Tibial artery (tissue), 4 donors: ENCODE measurements around the gene GORASP2.

Experiments used
- DNase-seq, 2 donors: peaks; one replicate each; pipeline ENCODE4 v3.0.0-alpha.2; 2019
- H3K27ac ChIP-seq, 2 donors: fragments of 200-600 bp; sonication (generic) in 1 of 2; 1 replicate in 1 of 2; 2 replicates in 1 of 2; pipeline ENCODE4 v1.5.1; 2018 to 2019; ENCODE audit warnings: mild to moderate bottlenecking in 1 of 2
- H3K27me3 ChIP-seq, 2 donors: fragments of 200-600 bp; sonication (generic) in 1 of 2; one replicate each; pipeline versions ENCODE4 v1.5.1 to v1.6.0; 2016 to 2019
- H3K36me3 ChIP-seq, 3 donors: fragments of 200-600 bp; sonication (generic) in 2 of 3; one replicate each; pipeline ENCODE4 v1.5.1; 2016 to 2019; ENCODE audit warnings: mild to moderate bottlenecking in 2 of 3
- H3K4me1 ChIP-seq, 4 donors: fragments of 200-600 bp; sonication (generic) in 2 of 4; 1 replicate in 3 of 4; 2 replicates in 1 of 4; pipeline ENCODE4 v1.5.1; 2016 to 2019
- H3K4me3 ChIP-seq, 2 donors: fragments of 200-600 bp; sonication (generic) in 1 of 2; 1 replicate in 1 of 2; 2 replicates in 1 of 2; pipeline ENCODE4 v1.5.1; 2018 to 2019; ENCODE audit warnings: mild to moderate bottlenecking in 2 of 2
- H3K9me3 ChIP-seq, 3 donors: fragments of 200-600 bp; sonication (generic) in 1 of 3; one replicate each; pipeline ENCODE4 v1.5.1; 2016 to 2019
- intact Hi-C: fragments of 100-400 bp; cut with DNase I; formaldehyde crosslinking; loops from one replicate; pipeline ENCODE4 v1.15.0; 2023; ENCODE audit warnings: low total_unique reads
- TF ChIP-seq, protein P1 (sequence below), 2 experiments: fragments of 200-600 bp in 1 of 2; fragments of 450-650 bp in 1 of 2; IDR thresholded peaks; one replicate each; pipeline ENCODE4 v1.5.1; 2017 to 2019; ENCODE audit warnings: antibody characterized with exemption in 2 of 2, mild to moderate bottlenecking in 1 of 2, moderate library complexity in 1 of 2

The GORASP2 gene

DNA sequence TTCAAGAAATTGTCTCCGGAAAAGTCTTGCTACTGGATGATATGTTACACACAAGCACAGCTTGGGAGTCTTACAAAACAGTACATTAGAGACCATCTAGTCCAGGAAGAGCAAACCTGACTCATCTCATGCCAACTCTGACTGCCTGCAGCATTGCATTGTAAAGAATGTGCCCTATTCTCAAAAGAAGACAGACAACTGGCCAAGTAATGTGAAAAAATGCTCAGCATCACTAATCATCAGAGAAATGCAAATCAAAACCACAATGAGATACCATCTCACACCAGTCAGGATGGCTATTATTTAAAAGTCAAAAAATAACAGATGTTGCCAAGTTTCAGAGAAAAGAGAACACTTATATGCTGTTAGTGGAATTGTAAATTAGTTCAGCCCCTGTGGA, 42.7 kb upstream of the GORASP2 start:
- no peaks in the 10 kb centered on the region for H3K4me1 ChIP-seq
- H3K27me3 ChIP-seq = peaks cover 0 to 9% of the 10 kb centered on the region in 2 donors
- intact Hi-C loops = no loop called here
- H3K36me3 ChIP-seq = no peaks in the 10 kb centered on the region
- no peak overlapping the region for H3K4me3 ChIP-seq
- H3K27ac ChIP-seq = no peak overlapping the region
- H3K9me3 ChIP-seq = no peaks in the 10 kb centered on the region
- TF ChIP-seq, protein P1, sequence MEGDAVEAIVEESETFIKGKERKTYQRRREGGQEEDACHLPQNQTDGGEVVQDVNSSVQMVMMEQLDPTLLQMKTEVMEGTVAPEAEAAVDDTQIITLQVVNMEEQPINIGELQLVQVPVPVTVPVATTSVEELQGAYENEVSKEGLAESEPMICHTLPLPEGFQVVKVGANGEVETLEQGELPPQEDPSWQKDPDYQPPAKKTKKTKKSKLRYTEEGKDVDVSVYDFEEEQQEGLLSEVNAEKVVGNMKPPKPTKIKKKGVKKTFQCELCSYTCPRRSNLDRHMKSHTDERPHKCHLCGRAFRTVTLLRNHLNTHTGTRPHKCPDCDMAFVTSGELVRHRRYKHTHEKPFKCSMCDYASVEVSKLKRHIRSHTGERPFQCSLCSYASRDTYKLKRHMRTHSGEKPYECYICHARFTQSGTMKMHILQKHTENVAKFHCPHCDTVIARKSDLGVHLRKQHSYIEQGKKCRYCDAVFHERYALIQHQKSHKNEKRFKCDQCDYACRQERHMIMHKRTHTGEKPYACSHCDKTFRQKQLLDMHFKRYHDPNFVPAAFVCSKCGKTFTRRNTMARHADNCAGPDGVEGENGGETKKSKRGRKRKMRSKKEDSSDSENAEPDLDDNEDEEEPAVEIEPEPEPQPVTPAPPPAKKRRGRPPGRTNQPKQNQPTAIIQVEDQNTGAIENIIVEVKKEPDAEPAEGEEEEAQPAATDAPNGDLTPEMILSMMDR (IDR thresholded peaks at IDR 0.05) = no peak
- no peak for DNase-seq

DNA sequence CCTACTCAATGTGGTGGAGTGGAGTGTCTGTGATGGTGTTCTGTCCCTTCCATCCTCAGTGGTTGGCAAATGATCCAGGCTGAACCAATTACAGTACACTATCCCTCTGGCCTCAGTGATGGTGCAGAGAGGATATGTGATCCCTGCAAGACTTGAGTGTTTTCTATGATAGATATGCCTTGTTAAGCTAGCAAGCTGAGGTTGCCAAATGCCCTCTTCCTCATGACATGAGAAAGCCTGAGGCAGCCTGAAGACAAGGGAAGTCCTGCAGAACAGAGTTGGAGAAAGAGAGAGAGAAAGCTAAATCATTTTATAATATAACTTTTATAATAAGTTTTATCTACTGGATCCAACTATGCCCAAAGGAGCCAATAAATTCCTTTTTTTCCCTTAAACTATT, 41.6 kb upstream of the GORASP2 start:
- DNase-seq = no peak
- Histone ChIP-seq H3K27ac (no peak overlapping the region), H3K4me1 (no peaks in the 10 kb centered on the region), H3K4me3 (no peak overlapping the region), H3K9me3 (no peaks in the 10 kb centered on the region), H3K27me3 (peaks cover 0 to 9% of the 10 kb centered on the region in 2 donors), H3K36me3 (no peaks in the 10 kb centered on the region)
- TF ChIP-seq, protein P1 (IDR thresholded peaks at IDR 0.05) = no peak
- intact Hi-C loops = no loop called here

DNA sequence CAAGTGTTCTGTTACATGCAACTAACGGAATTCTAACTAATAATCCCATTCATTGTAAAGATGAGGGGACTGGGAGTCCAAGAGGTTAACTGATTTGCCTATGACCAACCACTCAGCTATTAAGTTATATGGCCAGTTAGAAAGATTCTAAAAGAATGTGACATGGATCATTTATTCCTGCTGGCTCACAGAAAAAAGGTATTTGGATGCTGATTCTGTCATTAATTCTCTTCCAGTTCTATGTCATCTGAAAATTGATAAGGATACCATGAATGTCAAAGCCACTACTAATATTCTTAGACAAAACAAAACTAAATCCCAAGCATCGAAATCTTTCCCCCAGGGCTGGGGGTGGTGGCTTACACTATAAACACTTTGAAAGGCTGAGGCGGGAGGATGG, 41.2 kb upstream of the GORASP2 start:
- intact Hi-C loops = no loop called here
- Histone ChIP-seq H3K36me3 (no peaks in the 10 kb centered on the region), H3K4me1 (no peaks in the 10 kb centered on the region), H3K9me3 (no peaks in the 10 kb centered on the region), H3K27ac (no peak overlapping the region), H3K27me3 (peaks cover 0 to 9% of the 10 kb centered on the region in 2 donors), H3K4me3 (no peak overlapping the region)
- TF ChIP-seq, protein P1 (IDR thresholded peaks at IDR 0.05) = no peak
- DNase-seq = no peak

DNA sequence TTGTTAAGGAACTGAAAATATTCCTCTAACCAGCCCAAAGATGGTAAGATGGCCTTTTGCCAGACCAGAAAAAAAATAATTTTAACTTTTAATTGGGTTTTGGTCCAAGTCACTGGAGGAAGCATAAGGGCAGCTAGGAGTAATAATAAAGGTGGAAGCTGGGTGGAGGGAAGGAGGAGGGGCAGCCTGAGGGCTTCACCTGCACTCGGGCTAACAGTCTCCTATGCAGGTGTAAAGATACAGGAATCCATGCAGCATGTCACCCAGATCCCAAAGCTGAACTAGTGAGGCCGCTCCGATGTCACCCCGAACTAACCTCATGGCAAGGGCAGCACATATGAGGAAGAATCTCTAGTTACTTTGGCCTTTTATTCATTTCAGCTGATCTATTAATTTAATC, 37.2 kb upstream of the GORASP2 start:
- H3K4me1 ChIP-seq = peaks cover 0 to 9% (median 3%) of the 10 kb centered on the region in 4 donors
- H3K27me3 ChIP-seq = no peaks in the 10 kb centered on the region
- DNase-seq = no peak
- intact Hi-C loops = no loop called here
- TF ChIP-seq, protein P1 (IDR thresholded peaks at IDR 0.05) = no peak
- H3K36me3 ChIP-seq = no peaks in the 10 kb centered on the region
- no peaks in the 10 kb centered on the region for H3K9me3 ChIP-seq
- H3K4me3 ChIP-seq = no peak overlapping the region
- H3K27ac ChIP-seq = no peak overlapping the region

DNA sequence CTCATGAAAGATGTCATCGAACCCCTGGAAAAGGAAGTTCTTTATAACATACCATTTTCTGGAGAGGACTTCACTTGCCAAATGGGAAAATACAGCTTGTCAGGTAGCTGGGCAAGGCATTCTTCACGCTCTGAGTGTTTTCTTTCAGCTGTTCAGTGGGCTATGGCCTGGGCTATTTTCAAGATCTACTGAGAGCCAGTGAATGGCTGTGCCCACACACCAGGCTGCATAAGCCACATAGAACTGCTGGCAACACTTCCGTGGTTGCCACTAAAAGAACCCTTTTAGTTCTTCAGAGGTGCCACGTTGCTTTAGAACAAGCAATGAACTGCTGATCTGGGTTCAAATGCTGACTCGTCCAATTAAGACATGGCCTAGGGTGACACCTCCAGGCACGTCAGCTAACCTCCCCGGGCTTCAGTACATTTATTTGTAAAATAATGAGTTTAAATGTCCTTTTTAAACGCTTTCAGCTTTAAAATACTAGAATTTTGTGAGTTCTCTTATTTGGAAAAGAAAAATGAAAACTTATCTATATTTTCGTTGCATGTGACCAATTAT, 36.6 kb upstream of the GORASP2 start:
- Histone ChIP-seq H3K9me3 (no peaks in the 10 kb centered on the region), H3K27me3 (no peaks in the 10 kb centered on the region), H3K36me3 (no peaks in the 10 kb centered on the region), H3K4me3 (no peak overlapping the region), H3K4me1 (peaks cover 0 to 9% (median 3%) of the 10 kb centered on the region in 4 donors), H3K27ac (no peak overlapping the region)
- no peak for DNase-seq
- intact Hi-C loops = no loop called here
- TF ChIP-seq, protein P1 (IDR thresholded peaks at IDR 0.05) = no peak
